ENCODE results near the gene SLCO3A1. TPM values are rescaled to one million over a fixed set of nuclear protein-coding genes. Genes with fewer than 3 reads are reported as not detected.

SLCO3A1 gene
- total RNA-seq, 2 experiments from 2014 or later: 29.5 to 30.4 TPM

DNA sequence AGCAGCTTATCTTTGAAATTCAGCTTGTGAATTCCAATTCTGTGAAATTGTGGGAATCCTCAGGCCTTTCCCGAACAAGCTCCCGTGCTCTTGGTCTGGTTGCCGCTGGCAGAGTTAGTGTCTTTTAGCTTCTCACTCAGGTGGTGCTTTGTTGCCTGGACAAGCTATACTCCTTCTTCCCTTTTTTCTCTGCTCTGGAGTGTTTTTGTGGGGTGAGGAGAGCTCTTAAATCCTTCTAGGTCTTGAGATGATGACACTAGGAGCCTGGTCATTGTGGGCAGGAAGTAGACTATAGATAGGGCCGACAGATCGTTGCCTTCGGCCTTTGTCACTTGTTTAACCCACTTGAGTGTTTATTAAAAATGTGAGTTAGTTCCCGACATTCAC lies 93.8 kb downstream of the SLCO3A1 start:
- intact Hi-C loops (cut with DNase I, micrococcal nuclease): no loop called here
- Mint-ChIP-seq H3K4me3 (no peak overlapping the region), H3K36me3 (ENCODE audit: low read depth) (no peaks in the 10 kb centered on the region), H3K27ac (no peak overlapping the region), H3K4me1 (ENCODE audit: low read depth) (peaks cover 83% of the 10 kb centered on the region), H3K9me3 (no peaks in the 10 kb centered on the region), H3K27me3 (no peaks in the 10 kb centered on the region)
- TF ChIP-seq, protein P1, sequence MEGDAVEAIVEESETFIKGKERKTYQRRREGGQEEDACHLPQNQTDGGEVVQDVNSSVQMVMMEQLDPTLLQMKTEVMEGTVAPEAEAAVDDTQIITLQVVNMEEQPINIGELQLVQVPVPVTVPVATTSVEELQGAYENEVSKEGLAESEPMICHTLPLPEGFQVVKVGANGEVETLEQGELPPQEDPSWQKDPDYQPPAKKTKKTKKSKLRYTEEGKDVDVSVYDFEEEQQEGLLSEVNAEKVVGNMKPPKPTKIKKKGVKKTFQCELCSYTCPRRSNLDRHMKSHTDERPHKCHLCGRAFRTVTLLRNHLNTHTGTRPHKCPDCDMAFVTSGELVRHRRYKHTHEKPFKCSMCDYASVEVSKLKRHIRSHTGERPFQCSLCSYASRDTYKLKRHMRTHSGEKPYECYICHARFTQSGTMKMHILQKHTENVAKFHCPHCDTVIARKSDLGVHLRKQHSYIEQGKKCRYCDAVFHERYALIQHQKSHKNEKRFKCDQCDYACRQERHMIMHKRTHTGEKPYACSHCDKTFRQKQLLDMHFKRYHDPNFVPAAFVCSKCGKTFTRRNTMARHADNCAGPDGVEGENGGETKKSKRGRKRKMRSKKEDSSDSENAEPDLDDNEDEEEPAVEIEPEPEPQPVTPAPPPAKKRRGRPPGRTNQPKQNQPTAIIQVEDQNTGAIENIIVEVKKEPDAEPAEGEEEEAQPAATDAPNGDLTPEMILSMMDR (IDR thresholded peaks at IDR 0.05): no peak
- H3K36me3 ChIP-seq (ENCODE audit: insufficient read depth, low read length): no peaks in the 10 kb centered on the region
- ChIA-PET CTCF (interaction anchor here (1.5 kb wide), 1 partner anchor 241 kb away, joined by 3 read pairs; no protein-coding TSS in a partner anchor), POLR2A (no interaction called here)
- H3K4me3 ChIP-seq (ENCODE audit: low read length): no peak overlapping the region
- H3K4me1 ChIP-seq (ENCODE audit: insufficient read depth, low read length): peaks cover 71% of the 10 kb centered on the region
- H3K27me3 ChIP-seq (ENCODE audit: control insufficient read depth in 1 of 2, insufficient read depth in 2 of 2, low read length in 2 of 2): no peaks in the 10 kb centered on the region
- no peaks in the 10 kb centered on the region for H3K9me3 ChIP-seq (ENCODE audit: control insufficient read depth in 1 of 2, insufficient read depth in 1 of 2, low read length in 2 of 2)
- DNase-seq (peak in 2 of 14 experiments; percentile 43 to 52), ATAC-seq (ENCODE audit: poor library complexity) (no peak)
- H3K27ac ChIP-seq (ENCODE audit: low read depth in 1 of 2, low read length in 2 of 2): no peak overlapping the region

DNA sequence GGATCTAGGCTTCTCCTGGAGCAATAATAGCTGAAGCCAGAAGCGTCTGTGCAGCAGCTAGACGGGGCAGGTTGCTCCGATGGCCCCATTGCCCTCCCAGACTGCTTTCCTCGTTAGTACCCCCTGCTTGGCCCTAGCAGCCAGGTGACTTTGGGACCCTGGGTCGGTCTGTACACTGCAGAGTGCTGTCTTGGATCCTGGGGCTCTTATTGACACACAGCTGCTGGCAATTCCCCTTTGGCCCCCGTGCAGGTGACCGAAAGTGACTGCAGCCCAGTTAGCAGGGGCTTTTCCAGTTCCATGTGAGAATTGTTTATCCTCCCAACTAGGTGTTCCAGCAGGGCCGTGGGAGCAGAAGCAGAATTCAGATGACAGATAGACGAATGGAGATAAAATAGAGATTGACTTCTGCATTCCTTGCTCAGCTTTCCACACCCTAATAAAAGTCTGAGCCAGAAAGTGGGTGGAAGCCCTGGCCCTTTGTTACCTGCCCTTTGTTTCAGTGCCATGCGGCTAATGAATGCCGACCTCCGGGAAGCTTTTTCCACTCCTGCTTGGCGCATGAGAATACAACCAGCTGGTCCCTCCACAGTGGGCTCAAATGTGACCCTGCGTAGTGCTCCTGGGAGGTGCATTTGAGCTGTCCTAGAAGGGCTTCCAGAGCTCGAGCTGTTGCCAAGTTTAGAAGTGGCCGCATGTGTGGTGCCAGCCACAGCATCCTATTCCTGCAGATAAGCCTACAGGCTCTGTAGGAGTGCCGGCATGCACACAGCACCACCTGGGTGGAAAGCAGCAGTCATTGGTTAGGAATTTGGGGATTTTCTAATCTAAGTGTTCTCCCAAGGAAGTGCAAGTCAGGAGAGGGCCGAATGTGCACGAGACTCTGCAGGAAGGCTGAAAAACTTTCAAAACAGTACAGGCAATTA lies 94.4 kb downstream of the SLCO3A1 start:
- no peaks in the 10 kb centered on the region for H3K27me3 ChIP-seq (ENCODE audit: control insufficient read depth in 1 of 2, insufficient read depth in 2 of 2, low read length in 2 of 2)
- intact Hi-C loops (cut with DNase I, micrococcal nuclease): no loop called here
- no peak overlapping the region for H3K27ac ChIP-seq (ENCODE audit: low read depth in 1 of 2, low read length in 2 of 2)
- no peaks in the 10 kb centered on the region for H3K27me3 Mint-ChIP-seq
- ChIA-PET CTCF (interaction anchor here (1.5 kb wide), 1 partner anchor 242 kb away, joined by 3 read pairs; no protein-coding TSS in a partner anchor), POLR2A (no interaction called here)
- H3K9me3 ChIP-seq (ENCODE audit: control insufficient read depth in 1 of 2, insufficient read depth in 1 of 2, low read length in 2 of 2): no peaks in the 10 kb centered on the region
- no peaks in the 10 kb centered on the region for H3K36me3 ChIP-seq (ENCODE audit: insufficient read depth, low read length)
- no peaks in the 10 kb centered on the region for H3K9me3 Mint-ChIP-seq
- peaks cover 67% of the 10 kb centered on the region for H3K4me1 ChIP-seq (ENCODE audit: insufficient read depth, low read length)
- TF ChIP-seq, protein P1 (IDR thresholded peaks at IDR 0.05): no peak
- no peak overlapping the region for H3K27ac Mint-ChIP-seq
- H3K36me3 Mint-ChIP-seq (ENCODE audit: low read depth): no peaks in the 10 kb centered on the region
- no peak for DNase-seq
- peaks cover 84% of the 10 kb centered on the region for H3K4me1 Mint-ChIP-seq (ENCODE audit: low read depth)
- no peak overlapping the region for H3K4me3 ChIP-seq (ENCODE audit: low read length)
- H3K4me3 Mint-ChIP-seq: no peak overlapping the region
- ATAC-seq (ENCODE audit: poor library complexity): no peak

DNA sequence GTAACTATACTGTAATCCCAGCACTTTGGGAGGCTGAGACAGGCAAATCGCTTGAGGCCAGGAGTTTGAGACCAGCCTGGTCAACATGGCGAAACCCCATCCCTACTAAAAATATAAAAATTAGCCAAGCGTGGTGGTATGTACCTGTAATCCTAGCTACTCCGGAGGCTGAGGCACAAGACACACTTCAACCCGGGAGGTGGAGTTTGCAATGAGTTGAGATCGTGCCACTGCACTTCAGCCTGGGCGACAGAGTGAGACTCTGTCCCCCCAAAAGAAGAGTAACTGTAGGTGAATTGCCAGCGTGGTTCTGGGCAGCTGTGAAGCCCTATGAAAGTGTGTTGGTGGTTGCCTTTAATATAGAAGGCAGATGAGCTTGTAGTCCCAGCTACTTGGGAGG lies 95.9 kb downstream of the SLCO3A1 start:
- no peaks in the 10 kb centered on the region for H3K36me3 Mint-ChIP-seq (ENCODE audit: low read depth)
- TF ChIP-seq, protein P1 (IDR thresholded peaks at IDR 0.05): no peak
- CTCF ChIA-PET: no interaction called here
- intact Hi-C loops (cut with DNase I, micrococcal nuclease): no loop called here
- H3K27ac Mint-ChIP-seq: no peak overlapping the region
- Histone ChIP-seq H3K36me3 (ENCODE audit: insufficient read depth, low read length) (no peaks in the 10 kb centered on the region), H3K9me3 (ENCODE audit: control insufficient read depth in 1 of 2, insufficient read depth in 1 of 2, low read length in 2 of 2) (no peaks in the 10 kb centered on the region), H3K27me3 (ENCODE audit: control insufficient read depth in 1 of 2, insufficient read depth in 2 of 2, low read length in 2 of 2) (no peaks in the 10 kb centered on the region), H3K4me3 (ENCODE audit: low read length) (no peak overlapping the region), H3K27ac (ENCODE audit: low read depth in 1 of 2, low read length in 2 of 2) (no peak overlapping the region), H3K4me1 (ENCODE audit: insufficient read depth, low read length) (peaks cover 69% of the 10 kb centered on the region)
- no peak overlapping the region for H3K4me3 Mint-ChIP-seq
- H3K9me3 Mint-ChIP-seq: no peaks in the 10 kb centered on the region
- H3K4me1 Mint-ChIP-seq (ENCODE audit: low read depth): peaks cover 84% of the 10 kb centered on the region
- no peak for DNase-seq
- no peaks in the 10 kb centered on the region for H3K27me3 Mint-ChIP-seq
- POLR2A ChIA-PET: no interaction called here
- no peak for ATAC-seq (ENCODE audit: poor library complexity)

Data from CD4-positive, alpha-beta T cell (primary cell).